Measurements from ENCODE around the gene TP63.

The TP63 gene

GRCh38 chr3:189720736-189721417, 89.7 kb downstream of the TP63 start:
- ChIA-PET CTCF (interaction anchor here (0.9 to 1.8 kb wide), 2 partner anchors 8 to 22 kb away, joined by 3 to 4 read pairs; no protein-coding TSS in a partner anchor), POLR2A (no interaction called here)
- no peak for DNase-seq (ENCODE audit: extremely low spot score)
- TF ChIP-seq CTCF (IDR thresholded peaks at IDR 0.05; ENCODE audit: control extremely low read depth, extremely low read depth, low read depth, missing control alignments) = no peak

GRCh38 chr3:189721873-189722665, 90.9 kb downstream of the TP63 start:
- ChIA-PET CTCF (interaction anchor here (0.9 to 1.8 kb wide), 4 partner anchors 9 to 107 kb away, joined by 3 to 5 read pairs (median 4); no protein-coding TSS in a partner anchor), POLR2A (no interaction called here)
- no peak for TF ChIP-seq CTCF (IDR thresholded peaks at IDR 0.05; ENCODE audit: control extremely low read depth, extremely low read depth, low read depth, missing control alignments)
- DNase-seq (ENCODE audit: extremely low spot score) = no peak

GRCh38 chr3:189724356-189724755, 93.2 kb downstream of the TP63 start:
- no peak for DNase-seq (ENCODE audit: extremely low spot score)
- POLR2A ChIA-PET = no interaction called here
- TF ChIP-seq CTCF (IDR thresholded peaks at IDR 0.05; ENCODE audit: control extremely low read depth, extremely low read depth, low read depth, missing control alignments) = no peak
- CTCF ChIA-PET = interaction anchor here (1.2 to 2.2 kb wide), 2 partner anchors 9 to 15 kb away, joined by 3 to 4 read pairs; no protein-coding TSS in a partner anchor

GRCh38 chr3:189726277-189726676, 95.1 kb downstream of the TP63 start:
- ChIA-PET POLR2A (no interaction called here), CTCF (no interaction called here)
- no peak for TF ChIP-seq CTCF (IDR thresholded peaks at IDR 0.05; ENCODE audit: control extremely low read depth, extremely low read depth, low read depth, missing control alignments)
- DNase-seq (ENCODE audit: extremely low spot score) = no peak

- ChIA-PET POLR2A (no interaction called here), CTCF (no interaction called here)
- DNase-seq (ENCODE audit: extremely low spot score) = no peak
- TF ChIP-seq CTCF (IDR thresholded peaks at IDR 0.05; ENCODE audit: control extremely low read depth, extremely low read depth, low read depth, missing control alignments) = no peak
Observed at GRCh38 chr3:189727158-189727557, 96.0 kb downstream of the TP63 start.

DNA sequence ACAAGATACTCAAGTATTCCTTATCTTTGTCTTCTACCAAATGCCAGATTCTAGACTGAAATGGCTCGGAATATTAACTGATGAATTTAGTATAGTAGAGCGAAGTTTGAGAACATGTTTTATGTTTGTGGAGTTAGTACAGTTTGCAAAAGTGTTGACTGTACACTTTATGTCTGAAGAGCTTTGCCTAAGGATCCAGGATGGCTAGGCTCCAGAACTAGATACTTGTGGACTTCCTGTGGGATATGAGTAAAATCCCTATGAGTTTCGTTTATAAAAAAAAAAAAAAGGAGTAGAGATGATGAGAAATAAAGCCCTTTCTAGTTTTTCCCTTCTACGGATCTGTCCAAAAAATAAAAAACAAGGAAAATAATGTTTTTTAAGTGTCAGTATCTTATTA, 96.7 kb downstream of the TP63 start:
- CTCF ChIA-PET = no interaction called here
- TF ChIP-seq CTCF (IDR thresholded peaks at IDR 0.05; ENCODE audit: control extremely low read depth, extremely low read depth, low read depth, missing control alignments) = no peak
- DNase-seq (ENCODE audit: extremely low spot score) = no peak
- POLR2A ChIA-PET = no interaction called here

All from GM10248 (cell line).